ENCODE results near the gene ZDHHC14. TPM values are rescaled to one million over a fixed set of nuclear protein-coding genes. Genes with fewer than 3 reads are reported as not detected.
"Not testable (repeated sequence)": the region's sequence is repeated elsewhere in the genome, so short reads cannot be mapped to it uniquely, and the experiment has no call there.

ZDHHC14 gene
- total RNA-seq, 2 experiments from 2014 or later, result 1.1 to 1.2 TPM

GRCh38 chr6:157706351-157706750 lies 325.4 kb downstream of the ZDHHC14 start:
- H3K4me1 Mint-ChIP-seq (ENCODE audit: low read depth); H3K27me3 Mint-ChIP-seq (ENCODE audit: low read depth); intact Hi-C loops (cut with micrococcal nuclease): not testable (repeated sequence)

GRCh38 chr6:157706883-157707282 lies 325.9 kb downstream of the ZDHHC14 start:
- CTCF ChIA-PET, result no interaction called here
- H3K4me1 Mint-ChIP-seq (ENCODE audit: low read depth), result no peaks in the 10 kb centered on the region
- intact Hi-C loops (cut with micrococcal nuclease), result no loop called here
- no peak overlapping the region for H3K4me3 Mint-ChIP-seq
- no peaks in the 10 kb centered on the region for H3K9me3 Mint-ChIP-seq
- DNase-seq, result no peak
- H3K27ac Mint-ChIP-seq, result no peak overlapping the region
- H3K36me3 Mint-ChIP-seq (ENCODE audit: low read depth), result no peaks in the 10 kb centered on the region
- H3K27me3 Mint-ChIP-seq (ENCODE audit: low read depth), result no peaks in the 10 kb centered on the region

More at GRCh38 chr6:157706351-157706750, 325.4 kb downstream of the ZDHHC14 start:
- H3K4me3 Mint-ChIP-seq; H3K36me3 Mint-ChIP-seq (ENCODE audit: low read depth); H3K27ac Mint-ChIP-seq; CTCF ChIA-PET; DNase-seq; H3K9me3 Mint-ChIP-seq: not testable (repeated sequence)

GRCh38 chr6:157707576-157707975 lies 326.6 kb downstream of the ZDHHC14 start:
- CTCF ChIA-PET, result interaction anchor here (0.6 kb wide), 1 partner anchor 296 kb away, joined by 3 read pairs; no protein-coding TSS in a partner anchor
- Mint-ChIP-seq H3K4me3 (no peak overlapping the region), H3K9me3 (no peaks in the 10 kb centered on the region), H3K27me3 (ENCODE audit: low read depth) (no peaks in the 10 kb centered on the region), H3K36me3 (ENCODE audit: low read depth) (no peaks in the 10 kb centered on the region), H3K27ac (no peak overlapping the region), H3K4me1 (ENCODE audit: low read depth) (no peaks in the 10 kb centered on the region)
- DNase-seq, result no peak
- intact Hi-C loops (cut with micrococcal nuclease), result no loop called here

- intact Hi-C loops (cut with micrococcal nuclease), result no loop called here
- no peaks in the 10 kb centered on the region for H3K36me3 Mint-ChIP-seq (ENCODE audit: low read depth)
- H3K27me3 Mint-ChIP-seq (ENCODE audit: low read depth), result no peaks in the 10 kb centered on the region
- H3K27ac Mint-ChIP-seq, result no peak overlapping the region
- H3K4me1 Mint-ChIP-seq (ENCODE audit: low read depth), result no peaks in the 10 kb centered on the region
- CTCF ChIA-PET, result no interaction called here
- H3K4me3 Mint-ChIP-seq, result no peak overlapping the region
- H3K9me3 Mint-ChIP-seq, result no peaks in the 10 kb centered on the region
- DNase-seq, result no peak
These were observed 327.2 kb downstream of the ZDHHC14 start for GRCh38 chr6:157708239-157708638.

- Mint-ChIP-seq H3K27ac (no peak overlapping the region), H3K27me3 (ENCODE audit: low read depth) (no peaks in the 10 kb centered on the region), H3K4me3 (no peak overlapping the region), H3K4me1 (ENCODE audit: low read depth) (no peaks in the 10 kb centered on the region), H3K36me3 (ENCODE audit: low read depth) (no peaks in the 10 kb centered on the region), H3K9me3 (no peaks in the 10 kb centered on the region)
- CTCF ChIA-PET, result interaction anchor here (0.6 kb wide), 1 partner anchor 198 kb away, joined by 3 read pairs; no protein-coding TSS in a partner anchor
- intact Hi-C loops (cut with micrococcal nuclease), result no loop called here
- no peak for DNase-seq
These were observed 327.9 kb downstream of the ZDHHC14 start for GRCh38 chr6:157708933-157709332.

GRCh38 chr6:157709555-157709954 lies 328.6 kb downstream of the ZDHHC14 start:
- Mint-ChIP-seq H3K27me3 (ENCODE audit: low read depth) (no peaks in the 10 kb centered on the region), H3K36me3 (ENCODE audit: low read depth) (no peaks in the 10 kb centered on the region), H3K9me3 (no peaks in the 10 kb centered on the region), H3K27ac (no peak overlapping the region), H3K4me3 (no peak overlapping the region), H3K4me1 (ENCODE audit: low read depth) (no peaks in the 10 kb centered on the region)
- DNase-seq, result no peak
- CTCF ChIA-PET, result interaction anchor here (1.8 kb wide), 1 partner anchor 10 kb away, joined by 4 read pairs; no protein-coding TSS in a partner anchor
- intact Hi-C loops (cut with micrococcal nuclease), result no loop called here

- CTCF ChIA-PET, result interaction anchor here (1.8 kb wide), 1 partner anchor 9 kb away, joined by 4 read pairs; no protein-coding TSS in a partner anchor
- no peaks in the 10 kb centered on the region for H3K36me3 Mint-ChIP-seq (ENCODE audit: low read depth)
- H3K27me3 Mint-ChIP-seq (ENCODE audit: low read depth), result no peaks in the 10 kb centered on the region
- intact Hi-C loops (cut with micrococcal nuclease), result no loop called here
- no peak for DNase-seq
- H3K27ac Mint-ChIP-seq, result no peak overlapping the region
- H3K9me3 Mint-ChIP-seq, result no peaks in the 10 kb centered on the region
- no peaks in the 10 kb centered on the region for H3K4me1 Mint-ChIP-seq (ENCODE audit: low read depth)
- no peak overlapping the region for H3K4me3 Mint-ChIP-seq
These were observed 329.6 kb downstream of the ZDHHC14 start for GRCh38 chr6:157710604-157711003.

- CTCF ChIA-PET, result interaction anchor here (1.8 kb wide), 1 partner anchor 9 kb away, joined by 4 read pairs; no protein-coding TSS in a partner anchor
- DNase-seq, result no peak
- no peak overlapping the region for H3K4me3 Mint-ChIP-seq
- no peaks in the 10 kb centered on the region for H3K36me3 Mint-ChIP-seq (ENCODE audit: low read depth)
- H3K27ac Mint-ChIP-seq, result no peak overlapping the region
- intact Hi-C loops (cut with micrococcal nuclease), result no loop called here
- no peaks in the 10 kb centered on the region for H3K4me1 Mint-ChIP-seq (ENCODE audit: low read depth)
- H3K9me3 Mint-ChIP-seq, result no peaks in the 10 kb centered on the region
- no peaks in the 10 kb centered on the region for H3K27me3 Mint-ChIP-seq (ENCODE audit: low read depth)
These were observed 330.1 kb downstream of the ZDHHC14 start for GRCh38 chr6:157711060-157711459.

- Mint-ChIP-seq H3K4me1 (ENCODE audit: low read depth) (no peaks in the 10 kb centered on the region), H3K27me3 (ENCODE audit: low read depth) (no peaks in the 10 kb centered on the region), H3K36me3 (ENCODE audit: low read depth) (no peaks in the 10 kb centered on the region), H3K27ac (no peak overlapping the region), H3K9me3 (no peaks in the 10 kb centered on the region), H3K4me3 (no peak overlapping the region)
- CTCF ChIA-PET, result interaction anchor here (0.6 to 0.9 kb wide), 2 partner anchors 43 to 424 kb away, joined by 3 read pairs; no protein-coding TSS in a partner anchor
- intact Hi-C loops (cut with micrococcal nuclease), result no loop called here
- no peak for DNase-seq
These were observed 331.8 kb downstream of the ZDHHC14 start for GRCh38 chr6:157712585-157713295.

GRCh38 chr6:157713451-157714152 lies 332.6 kb downstream of the ZDHHC14 start:
- DNase-seq, result no peak
- CTCF ChIA-PET, result interaction anchor here (1.0 kb wide), 1 partner anchor 94 kb away, joined by 3 read pairs; no protein-coding TSS in a partner anchor
- no peak overlapping the region for H3K4me3 Mint-ChIP-seq
- H3K27ac Mint-ChIP-seq, result no peak overlapping the region
- H3K4me1 Mint-ChIP-seq (ENCODE audit: low read depth), result no peaks in the 10 kb centered on the region
- H3K36me3 Mint-ChIP-seq (ENCODE audit: low read depth), result no peaks in the 10 kb centered on the region
- H3K27me3 Mint-ChIP-seq (ENCODE audit: low read depth), result no peaks in the 10 kb centered on the region
- no peaks in the 10 kb centered on the region for H3K9me3 Mint-ChIP-seq
- intact Hi-C loops (cut with micrococcal nuclease), result no loop called here

- no peak for DNase-seq
- intact Hi-C loops (cut with micrococcal nuclease), result no loop called here
- Mint-ChIP-seq H3K4me1 (ENCODE audit: low read depth) (no peaks in the 10 kb centered on the region), H3K27me3 (ENCODE audit: low read depth) (no peaks in the 10 kb centered on the region), H3K9me3 (no peaks in the 10 kb centered on the region), H3K4me3 (no peak overlapping the region), H3K36me3 (ENCODE audit: low read depth) (no peaks in the 10 kb centered on the region), H3K27ac (no peak overlapping the region)
- CTCF ChIA-PET, result interaction anchor here (1.0 kb wide), 1 partner anchor 94 kb away, joined by 3 read pairs; no protein-coding TSS in a partner anchor
These were observed 333.1 kb downstream of the ZDHHC14 start for GRCh38 chr6:157714153-157714490.

GRCh38 chr6:157715728-157716164 lies 334.8 kb downstream of the ZDHHC14 start:
- no peak overlapping the region for H3K27ac Mint-ChIP-seq
- no peak for DNase-seq
- no peaks in the 10 kb centered on the region for H3K4me1 Mint-ChIP-seq (ENCODE audit: low read depth)
- intact Hi-C loops (cut with micrococcal nuclease), result no loop called here
- H3K9me3 Mint-ChIP-seq, result no peaks in the 10 kb centered on the region
- H3K36me3 Mint-ChIP-seq (ENCODE audit: low read depth), result no peaks in the 10 kb centered on the region
- CTCF ChIA-PET, result no interaction called here
- no peaks in the 10 kb centered on the region for H3K27me3 Mint-ChIP-seq (ENCODE audit: low read depth)
- no peak overlapping the region for H3K4me3 Mint-ChIP-seq
